CD14-positive monocyte (primary cell): ENCODE measurements around the gene GCK. TPM values are rescaled to one million over a fixed set of nuclear protein-coding genes. Genes with fewer than 3 reads are reported as not detected.

Experiments used
- DNase-seq, 3 donors: peaks; one replicate each; pipeline ENCODE4 v3.0.0-alpha.2; 2011 to 2022
- H2AFZ ChIP-seq: 2 replicates; pipeline ENCODE4 v1.6.0; 2012; ENCODE audit warnings: mild to moderate bottlenecking, low read depth, low read length, inconsistent platforms; ENCODE audit not compliant: insufficient read depth, poor library complexity, severe bottlenecking
- H3K27ac ChIP-seq, 2 donors: 1 replicate in 1 of 2; 2 replicates in 1 of 2; pipeline ENCODE4 v1.5.1; 2012 to 2013; ENCODE audit warnings: low read length in 2 of 2, control low read depth in 1 of 2, inconsistent platforms in 1 of 2, low read depth in 1 of 2, mild to moderate bottlenecking in 1 of 2
- H3K27me3 ChIP-seq, 2 donors: one replicate each; pipeline versions ENCODE4 v1.6.0 to v1.6.1; 2011 to 2013; ENCODE audit warnings: low read length in 2 of 2; ENCODE audit not compliant: control insufficient read depth in 2 of 2, insufficient read depth in 2 of 2
- H3K36me3 ChIP-seq, 2 donors: replicated peaks in 1 of 2; 1 replicate in 1 of 2; 2 replicates in 1 of 2; pipeline versions ENCODE4 v1.5.1 to v1.6.1; 2012 to 2013; ENCODE audit warnings: low read length in 2 of 2, control low read depth in 1 of 2, inconsistent platforms in 1 of 2, mild to moderate bottlenecking in 1 of 2; ENCODE audit not compliant: insufficient read depth in 2 of 2, control insufficient read depth in 1 of 2
- H3K4me1 ChIP-seq, 2 donors: 1 replicate in 1 of 2; 2 replicates in 1 of 2; pipeline versions ENCODE4 v1.5.1 to v1.6.1; 2012 to 2013; ENCODE audit warnings: low read length in 2 of 2, control low read depth in 1 of 2, inconsistent platforms in 1 of 2, mild to moderate bottlenecking in 1 of 2, moderate library complexity in 1 of 2; ENCODE audit not compliant: insufficient read depth in 2 of 2, control insufficient read depth in 1 of 2
- H3K4me2 ChIP-seq: replicated peaks from 2 replicates; pipeline ENCODE3; 2012; ENCODE audit warnings: low read length, moderate library complexity, mild to moderate bottlenecking; ENCODE audit not compliant: poor library complexity, severe bottlenecking; ENCODE audit errors: extremely low read depth
- H3K4me3 ChIP-seq, 3 experiments: fragments of 200-600 bp in 1 of 3; sonication (generic) in 1 of 3; replicated peaks in 1 of 3; 1 replicate in 2 of 3; 2 replicates in 1 of 3; pipeline ENCODE4 v1.5.1; 2011 to 2013; ENCODE audit warnings: low read length in 3 of 3, mild to moderate bottlenecking in 3 of 3, control low read depth in 2 of 3, low read depth in 2 of 3, inconsistent platforms in 1 of 3, moderate library complexity in 1 of 3
- H3K79me2 ChIP-seq: 2 replicates; pipeline ENCODE4 v1.6.0; 2012; ENCODE audit warnings: mild to moderate bottlenecking, control low read depth, inconsistent platforms, low read length, moderate library complexity; ENCODE audit not compliant: insufficient read depth
- H3K9ac ChIP-seq: 2 replicates; pipeline ENCODE4 v1.6.0; 2017; ENCODE audit warnings: low read length, mild to moderate bottlenecking; ENCODE audit not compliant: insufficient read depth, poor library complexity, severe bottlenecking
- H3K9me3 ChIP-seq, 2 donors: replicated peaks in 1 of 2; 1 replicate in 1 of 2; 2 replicates in 1 of 2; pipeline versions ENCODE4 v1.5.1 to v1.6.1; 2012 to 2013; ENCODE audit warnings: low read length in 2 of 2, control low read depth in 1 of 2; ENCODE audit not compliant: control insufficient read depth in 1 of 2, insufficient read depth in 1 of 2
- H4K20me1 ChIP-seq: 2 replicates; pipeline ENCODE4 v1.6.0; 2012; ENCODE audit warnings: mild to moderate bottlenecking, low read length, control low read depth, moderate library complexity; ENCODE audit not compliant: insufficient read depth
- H3K27ac Mint-ChIP-seq, 7 donors: one replicate each; pipeline ENCODE4 v1.8.0; 2020; ENCODE audit warnings: mild to moderate bottlenecking in 7 of 7, mixed read lengths in 7 of 7, moderate library complexity in 6 of 7, inconsistent platforms in 2 of 7
- H3K27me3 Mint-ChIP-seq, 3 donors: one replicate each; pipeline ENCODE4 v1.8.0; 2021 to 2022; ENCODE audit warnings: low read depth in 3 of 3, mild to moderate bottlenecking in 3 of 3, mixed read lengths in 3 of 3, moderate library complexity in 3 of 3, inconsistent platforms in 1 of 3
- H3K36me3 Mint-ChIP-seq, 2 donors: one replicate each; pipeline ENCODE4 v1.8.0; 2020; ENCODE audit warnings: mixed read lengths in 2 of 2, inconsistent platforms in 1 of 2, mild to moderate bottlenecking in 1 of 2
- H3K4me1 Mint-ChIP-seq: one replicate; pipeline ENCODE4 v1.8.0; 2020; ENCODE audit warnings: mild to moderate bottlenecking, mixed read lengths
- H3K4me3 Mint-ChIP-seq, 2 donors: one replicate each; pipeline ENCODE4 v1.8.0; 2020; ENCODE audit warnings: mild to moderate bottlenecking in 2 of 2, mixed read lengths in 2 of 2, moderate library complexity in 1 of 2
- H3K9me3 Mint-ChIP-seq, 7 donors: one replicate each; pipeline ENCODE4 v1.8.0; 2020 to 2022; ENCODE audit warnings: mixed read lengths in 7 of 7, mild to moderate bottlenecking in 6 of 7, moderate library complexity in 6 of 7, inconsistent platforms in 2 of 7
- WGBS: methylation state at CpG from one replicate; pipeline ENCODE4 v1.1.5; 2013; ENCODE audit warnings: missing lambda C conversion rate; ENCODE audit not compliant: insufficient coverage; 5-methylcytosine and 5-hydroxymethylcytosine counted together
- intact Hi-C, 2 donors: fragments of 100-400 bp; cut with micrococcal nuclease; formaldehyde crosslinking; loops; one replicate each; pipeline versions ENCODE4 v1.15.0 to v1.15.1; 2023
- polyA plus RNA-seq, 3 donors: library from polyadenylated mRNA; depleted of rRNA in 1 of 3; unstranded in 2 of 3; stranded (reverse) in 1 of 3; fragments of 300-500 nt in 2 of 3; fragments of >200 nt in 1 of 3; fragmentation: Illumina TruSeq in 2 of 3; gene quantifications; 1 replicate in 2 of 3; 2 replicates in 1 of 3; pipeline ENCODE4 v1.2.3, GENCODE V29; 2012 to 2021
- TF ChIP-seq, protein P1 (sequence below): fragments of 200-600 bp; IDR thresholded peaks from one replicate; pipeline ENCODE4 v1.8.0; 2022; ENCODE audit warnings: antibody characterized with exemption, mild to moderate bottlenecking

The GCK gene
- polyA plus RNA-seq, 3 donors = not detected

DNA sequence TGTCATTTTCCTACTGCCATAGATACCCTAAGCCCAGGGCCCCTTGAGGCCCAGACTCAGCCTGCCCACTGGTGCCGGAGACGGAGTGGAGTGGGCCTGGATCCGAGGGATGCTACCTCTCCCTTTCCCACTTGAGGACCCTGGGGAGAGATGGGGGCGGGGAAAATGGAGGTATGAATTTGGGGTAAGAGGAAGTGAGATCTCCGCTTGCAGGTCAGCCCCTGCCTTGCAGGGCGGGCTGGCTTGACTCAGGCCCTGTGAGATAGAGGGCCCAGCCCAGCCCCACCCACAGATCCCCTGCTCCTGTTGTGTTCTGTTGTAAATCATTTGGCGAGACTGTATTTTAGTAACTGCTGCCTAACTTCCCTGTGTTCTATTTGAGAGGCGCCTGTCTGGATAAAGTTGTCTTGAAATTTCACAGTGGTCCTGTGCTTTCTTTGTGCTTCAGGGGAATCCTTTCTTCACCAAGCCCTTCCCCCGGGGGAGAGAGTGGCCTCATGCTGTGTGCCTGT is 24.7 kb upstream of the GCK start:
- H3K27ac Mint-ChIP-seq = peak overlapping the region in 4 of 7 donors; percentile 3 to 69 (median 47)
- peaks cover 48 to 58% of the 10 kb centered on the region in 2 donors for H3K36me3 ChIP-seq

DNA sequence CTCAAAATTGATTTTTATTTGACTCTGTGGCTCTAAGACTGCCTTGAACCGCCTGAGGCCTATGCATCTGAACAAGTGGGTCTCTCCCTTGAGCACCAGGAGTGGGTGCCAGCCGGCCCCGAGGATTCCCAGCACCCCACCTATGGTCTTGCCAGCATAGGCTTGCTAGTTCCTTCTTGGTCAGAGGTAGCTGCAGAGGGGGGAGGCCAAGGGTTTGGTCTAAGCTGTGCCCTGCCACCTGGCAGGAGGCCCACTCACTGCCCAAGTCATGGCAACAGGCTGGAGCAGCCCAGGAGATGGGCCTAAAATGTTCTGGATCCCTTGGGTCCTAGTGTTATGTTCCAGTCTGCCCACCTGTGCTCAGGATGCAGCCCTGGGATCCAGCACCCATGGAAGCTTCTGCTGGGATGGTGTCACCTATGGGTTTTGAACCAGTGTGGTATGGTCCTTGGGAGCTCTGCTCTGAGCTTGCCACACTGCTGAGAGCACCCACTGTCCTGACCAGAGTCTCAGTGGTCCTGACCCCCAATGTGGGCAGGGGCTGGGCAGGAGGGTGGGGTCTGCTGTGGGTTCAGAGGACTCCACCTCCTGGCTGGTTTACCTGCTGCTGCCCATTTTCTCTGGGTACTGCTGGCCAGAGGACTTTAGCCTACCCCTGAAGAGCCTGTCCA is 24.1 kb upstream of the GCK start:
- intact Hi-C loops = no loop called here
- Histone ChIP-seq H3K27me3 (no peaks in the 10 kb centered on the region), H3K4me2 (no peak overlapping the region), H2AFZ (no peak overlapping the region), H3K9ac (no peak overlapping the region), H3K79me2 (no peaks in the 10 kb centered on the region), H3K36me3 (peaks cover 54 to 64% of the 10 kb centered on the region in 2 donors), H3K4me3 (no peak overlapping the region), H3K4me1 (no peaks in the 10 kb centered on the region), H4K20me1 (no peaks in the 10 kb centered on the region), H3K27ac (peak overlapping the region in 1 of 2 donors; percentile 41), H3K9me3 (no peaks in the 10 kb centered on the region)
- H3K9me3 Mint-ChIP-seq = no peaks in the 10 kb centered on the region
- peaks cover 5% of the 10 kb centered on the region for H3K4me1 Mint-ChIP-seq
- 90% methylated on average over 2 of the region's 3 CpGs for WGBS
- peak overlapping the region in 3 of 7 donors; percentile 3 to 43 (median 35) for H3K27ac Mint-ChIP-seq
- DNase-seq = no peak
- TF ChIP-seq, protein P1, sequence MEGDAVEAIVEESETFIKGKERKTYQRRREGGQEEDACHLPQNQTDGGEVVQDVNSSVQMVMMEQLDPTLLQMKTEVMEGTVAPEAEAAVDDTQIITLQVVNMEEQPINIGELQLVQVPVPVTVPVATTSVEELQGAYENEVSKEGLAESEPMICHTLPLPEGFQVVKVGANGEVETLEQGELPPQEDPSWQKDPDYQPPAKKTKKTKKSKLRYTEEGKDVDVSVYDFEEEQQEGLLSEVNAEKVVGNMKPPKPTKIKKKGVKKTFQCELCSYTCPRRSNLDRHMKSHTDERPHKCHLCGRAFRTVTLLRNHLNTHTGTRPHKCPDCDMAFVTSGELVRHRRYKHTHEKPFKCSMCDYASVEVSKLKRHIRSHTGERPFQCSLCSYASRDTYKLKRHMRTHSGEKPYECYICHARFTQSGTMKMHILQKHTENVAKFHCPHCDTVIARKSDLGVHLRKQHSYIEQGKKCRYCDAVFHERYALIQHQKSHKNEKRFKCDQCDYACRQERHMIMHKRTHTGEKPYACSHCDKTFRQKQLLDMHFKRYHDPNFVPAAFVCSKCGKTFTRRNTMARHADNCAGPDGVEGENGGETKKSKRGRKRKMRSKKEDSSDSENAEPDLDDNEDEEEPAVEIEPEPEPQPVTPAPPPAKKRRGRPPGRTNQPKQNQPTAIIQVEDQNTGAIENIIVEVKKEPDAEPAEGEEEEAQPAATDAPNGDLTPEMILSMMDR = no peak
- H3K36me3 Mint-ChIP-seq = peaks cover 53 to 63% of the 10 kb centered on the region in 2 donors
- no peak overlapping the region for H3K4me3 Mint-ChIP-seq
- peaks cover 0 to 4% (median 2%) of the 10 kb centered on the region in 3 donors for H3K27me3 Mint-ChIP-seq

More for the DNA sequence above, 24.7 kb upstream of the GCK start:
- Histone ChIP-seq H3K4me2 (no peak overlapping the region), H2AFZ (no peak overlapping the region), H3K27ac (peak overlapping the region in 1 of 2 donors; percentile 41), H3K4me1 (no peaks in the 10 kb centered on the region), H3K79me2 (no peaks in the 10 kb centered on the region), H4K20me1 (no peaks in the 10 kb centered on the region), H3K9ac (no peak overlapping the region), H3K9me3 (no peaks in the 10 kb centered on the region), H3K4me3 (no peak overlapping the region), H3K27me3 (no peaks in the 10 kb centered on the region)
- TF ChIP-seq, protein P1 = no peak
- Mint-ChIP-seq H3K27me3 (peaks cover 0 to 4% (median 2%) of the 10 kb centered on the region in 3 donors), H3K4me1 (peaks cover 5% of the 10 kb centered on the region), H3K9me3 (no peaks in the 10 kb centered on the region), H3K36me3 (peaks cover 47 to 57% of the 10 kb centered on the region in 2 donors), H3K4me3 (no peak overlapping the region)
- intact Hi-C loops = no loop called here
- WGBS = 80% methylated on average over 1 of the region's 9 CpGs
- DNase-seq = no peak
